Activated T-cell treated with anti-CD3 and anti-CD28 coated beads, Interleukin-2, amount 50 U/mL, for 48 hours (primary cell): Measurements from ENCODE around the gene GABBR2.

ENCODE experiments used
- DNase-seq, 2 experiments: peaks; one replicate each; pipeline ENCODE4 v3.0.0-alpha.2; 2020

The GABBR2 gene

DNA sequence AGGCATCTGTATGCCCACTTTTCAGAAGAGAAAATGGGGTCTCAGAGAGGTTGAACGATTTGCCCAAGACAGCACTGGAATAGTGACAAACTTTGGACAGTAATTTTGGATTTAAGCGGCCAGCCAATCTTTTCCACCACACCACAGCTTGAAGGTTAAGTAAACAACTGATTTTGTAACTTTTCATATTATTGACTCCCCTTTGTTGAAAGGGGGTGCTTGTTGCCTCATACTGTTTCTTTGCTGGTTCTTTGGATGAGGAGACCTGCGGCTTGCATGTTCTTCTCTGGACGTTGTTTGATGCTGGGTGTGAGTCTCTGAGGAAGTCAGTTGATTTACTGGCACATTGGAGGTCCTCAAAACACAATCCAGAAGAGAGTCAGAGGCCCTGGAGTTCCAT lies 11.7 kb upstream of the GABBR2 start:
- no peak for DNase-seq

DNA sequence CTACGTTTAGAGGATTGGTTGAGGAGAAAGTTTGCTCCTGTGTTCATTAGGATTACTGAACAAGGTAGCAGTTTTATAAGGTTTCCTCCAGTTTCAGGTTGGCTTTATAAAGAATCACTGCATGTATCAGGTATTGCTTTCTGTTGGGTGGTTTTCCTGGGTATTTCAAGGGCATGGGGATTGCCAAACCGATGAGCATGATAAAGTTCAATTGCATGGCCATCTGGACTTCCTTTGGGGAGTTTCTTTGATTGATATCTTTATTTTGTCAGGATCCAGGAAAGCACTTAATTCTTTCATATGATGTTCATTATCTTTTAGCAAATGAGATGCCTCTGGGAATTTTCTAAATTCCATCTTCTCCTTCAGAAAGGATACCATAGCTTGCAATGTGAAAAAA lies 10.3 kb upstream of the GABBR2 start:
- DNase-seq, result no peak

DNA sequence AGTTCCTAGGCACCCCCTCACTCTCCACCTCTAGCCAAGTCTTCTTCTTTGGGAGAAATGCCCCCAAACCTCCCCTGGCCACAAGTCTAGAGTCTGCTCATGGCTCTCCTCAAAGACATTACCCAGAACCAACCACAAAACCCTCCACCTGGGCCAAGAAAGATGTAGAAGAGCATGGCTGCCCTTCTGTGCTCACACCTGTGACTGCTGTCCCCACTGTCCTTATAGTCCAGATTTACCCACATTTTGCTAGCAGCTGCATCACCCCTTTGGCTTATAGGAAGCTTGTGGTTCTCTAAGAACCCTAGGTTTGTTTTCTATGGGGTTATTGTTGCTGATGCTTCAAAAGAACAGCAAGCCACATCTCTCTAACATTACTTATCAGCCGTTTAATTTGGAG lies 6.1 kb upstream of the GABBR2 start:
- no peak for DNase-seq

DNA sequence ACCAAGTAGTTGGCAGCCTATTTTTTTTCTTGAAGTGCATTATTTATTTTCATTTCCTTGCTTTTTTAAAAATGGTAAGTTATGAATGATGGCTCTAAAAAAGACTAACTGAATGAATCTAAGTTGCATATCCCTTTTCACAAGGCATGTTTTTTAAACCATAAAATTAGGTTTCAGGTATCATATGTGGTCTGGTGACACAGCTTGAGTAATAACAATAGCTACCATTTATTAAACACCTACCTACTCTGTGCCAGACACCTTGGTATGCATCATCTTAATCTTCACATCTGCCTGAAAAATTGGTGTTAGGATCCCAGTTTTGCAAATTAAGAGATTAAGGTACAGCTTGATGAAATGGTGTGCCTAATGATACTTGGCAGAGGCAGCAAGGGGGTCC lies 4.3 kb upstream of the GABBR2 start:
- no peak for DNase-seq

DNA sequence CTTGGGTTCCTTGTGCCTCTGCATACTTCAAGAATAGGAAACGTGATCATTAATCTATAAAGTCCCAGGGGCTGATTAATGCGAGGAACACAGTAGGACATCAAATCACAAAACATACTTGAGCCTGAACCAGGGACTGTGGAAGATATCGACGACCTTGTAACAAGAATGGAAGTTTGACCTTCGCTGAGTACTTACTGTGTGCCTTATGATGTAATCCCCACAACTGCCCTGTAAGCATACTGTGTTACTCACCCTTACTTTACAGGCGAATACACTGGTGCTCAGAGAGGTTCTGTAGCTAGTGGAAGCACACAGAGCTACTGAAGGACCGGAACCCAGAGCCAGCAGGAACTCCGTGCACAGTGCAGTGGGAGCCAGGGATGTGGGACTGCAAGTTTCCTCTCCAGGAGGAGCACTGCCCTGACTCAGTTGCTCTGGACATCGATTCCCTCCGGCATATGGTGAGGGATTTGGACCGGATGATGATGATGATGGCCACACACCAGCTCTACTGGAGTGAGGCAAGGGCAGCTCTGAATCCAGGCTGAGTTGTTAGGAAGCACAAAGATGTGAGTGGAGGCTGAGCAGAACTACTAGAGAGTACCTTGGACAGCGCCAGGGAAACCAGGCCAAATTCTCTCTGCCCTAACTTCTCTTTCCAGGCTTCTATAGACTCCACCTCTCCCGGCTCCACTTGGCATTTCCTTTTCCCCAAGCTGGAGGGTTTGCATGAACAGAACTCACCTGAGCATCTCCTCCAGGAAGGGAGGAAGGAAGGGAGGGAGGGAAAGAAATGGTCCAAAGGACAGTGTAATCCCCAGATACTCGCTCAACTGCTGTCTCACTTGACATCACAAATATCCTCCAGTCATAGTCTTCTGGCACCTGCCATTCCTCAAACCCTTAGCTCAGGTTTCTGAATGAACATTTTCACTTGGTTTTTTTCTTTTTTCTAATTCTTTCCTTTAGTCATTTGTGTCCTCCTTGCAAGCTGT lies 1.5 kb upstream of the GABBR2 start:
- no peak for DNase-seq

DNA sequence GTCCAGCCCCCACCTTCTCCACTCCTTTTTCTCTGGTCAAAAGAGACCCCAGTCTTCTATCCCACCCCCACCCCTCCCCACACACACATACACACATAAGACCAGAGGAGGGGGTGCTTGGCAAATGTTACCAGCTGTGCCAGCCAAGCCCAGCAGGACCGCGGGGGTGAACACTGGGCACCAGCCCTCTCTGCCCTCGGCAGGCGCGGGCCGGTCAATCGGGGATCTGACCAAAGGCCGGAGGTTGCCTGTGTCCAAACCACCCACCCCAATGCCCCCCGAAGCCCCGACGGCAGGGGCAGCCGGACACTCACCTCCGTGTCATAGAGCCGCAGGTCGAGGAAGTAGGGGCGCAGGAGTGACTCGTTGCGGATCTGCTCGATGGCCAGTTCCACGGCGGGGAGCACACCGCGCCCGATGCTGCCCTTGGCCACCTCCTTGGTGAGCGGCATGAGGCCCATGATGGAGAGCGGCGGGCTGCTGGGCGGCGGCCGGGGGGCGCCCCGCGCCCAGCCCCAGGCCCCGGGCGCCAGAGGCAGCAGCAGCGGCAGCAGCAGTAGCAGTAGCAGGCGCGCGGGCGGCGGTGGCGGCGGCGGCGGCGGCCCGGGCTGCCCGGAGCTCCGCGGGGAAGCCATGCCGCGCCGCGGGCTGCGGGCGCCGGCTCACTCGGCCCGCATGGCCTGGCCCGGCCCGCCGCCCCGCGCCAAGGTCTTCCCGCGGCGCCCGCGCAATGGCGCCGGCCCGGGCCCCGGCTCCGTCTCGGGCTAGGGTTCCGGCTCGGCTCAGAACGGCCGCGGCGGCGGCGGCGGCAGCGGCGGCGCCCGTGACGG lies 417 bp downstream of the GABBR2 start:
- peak; percentile 21 to 28 for DNase-seq

DNA sequence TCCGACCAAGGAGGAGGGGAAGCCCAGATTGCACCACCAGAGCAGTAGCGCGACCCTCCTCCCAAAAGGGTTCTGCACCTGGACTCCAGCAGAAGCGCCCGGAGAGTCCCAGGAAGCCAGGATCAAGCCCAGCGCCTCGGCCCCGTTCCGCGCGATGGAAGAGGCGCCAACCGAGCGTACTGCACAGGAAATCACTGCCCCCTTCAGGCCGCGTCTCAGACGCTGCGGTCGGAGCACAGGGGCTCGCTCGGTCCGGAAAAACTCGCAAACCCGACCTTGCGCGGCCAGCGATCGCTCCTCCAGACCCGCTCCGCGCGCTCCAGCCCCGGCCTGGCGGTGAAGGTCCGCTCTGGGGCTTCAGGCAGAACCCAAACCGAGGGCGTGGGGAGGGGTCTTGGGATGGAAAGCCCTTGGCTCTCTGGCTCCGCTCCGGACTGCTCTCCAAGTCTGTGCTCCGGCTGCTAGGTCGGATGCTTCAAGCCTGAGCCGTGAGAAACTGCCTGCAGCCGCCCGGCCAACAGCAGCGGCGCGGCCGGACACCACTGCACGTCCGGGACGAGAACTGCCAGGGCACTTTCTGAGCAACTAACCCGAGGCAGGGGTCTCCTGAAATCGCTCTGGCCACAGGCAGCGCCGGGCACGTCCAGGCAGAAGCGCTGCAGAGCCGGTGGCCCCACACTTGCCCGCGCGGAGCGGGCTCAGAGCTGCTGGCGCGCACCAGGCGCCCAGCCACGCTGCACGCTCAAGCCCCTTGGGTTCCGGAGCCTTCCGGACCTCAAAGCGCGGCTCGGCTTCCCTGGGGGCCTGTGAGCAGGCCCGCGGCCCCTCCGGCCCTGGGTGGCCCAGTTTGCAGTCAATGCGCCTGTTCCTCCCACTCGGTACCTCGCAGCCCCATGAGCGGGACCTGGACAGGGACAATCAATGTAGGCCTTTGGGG lies 1.3 kb downstream of the GABBR2 start:
- DNase-seq, result peak; percentile 56 to 63

DNA sequence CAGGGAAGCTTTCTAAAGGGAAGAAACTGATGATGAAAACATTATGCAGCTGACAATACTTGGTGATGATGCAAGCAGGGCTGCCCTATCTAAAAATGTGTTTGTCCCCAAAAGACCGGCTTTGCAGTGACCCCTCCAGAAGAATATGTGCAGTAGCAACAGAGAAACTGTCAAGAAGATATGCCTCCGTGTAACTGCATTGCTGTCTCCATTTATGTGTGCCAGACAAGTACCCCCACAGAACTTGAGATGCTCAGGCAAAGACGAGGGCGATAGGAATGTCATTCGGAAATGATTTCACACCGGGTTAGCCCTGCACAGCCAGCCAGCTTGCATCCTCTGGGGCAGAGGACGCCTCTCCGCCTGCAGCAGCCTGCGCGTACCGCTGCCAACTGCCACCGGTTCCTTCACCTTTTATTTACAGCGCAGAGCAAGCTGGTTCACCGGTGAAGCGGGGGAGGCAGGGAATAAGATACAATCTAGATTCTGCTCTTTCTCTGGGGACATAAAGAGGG lies 2.0 kb downstream of the GABBR2 start:
- no peak for DNase-seq

DNA sequence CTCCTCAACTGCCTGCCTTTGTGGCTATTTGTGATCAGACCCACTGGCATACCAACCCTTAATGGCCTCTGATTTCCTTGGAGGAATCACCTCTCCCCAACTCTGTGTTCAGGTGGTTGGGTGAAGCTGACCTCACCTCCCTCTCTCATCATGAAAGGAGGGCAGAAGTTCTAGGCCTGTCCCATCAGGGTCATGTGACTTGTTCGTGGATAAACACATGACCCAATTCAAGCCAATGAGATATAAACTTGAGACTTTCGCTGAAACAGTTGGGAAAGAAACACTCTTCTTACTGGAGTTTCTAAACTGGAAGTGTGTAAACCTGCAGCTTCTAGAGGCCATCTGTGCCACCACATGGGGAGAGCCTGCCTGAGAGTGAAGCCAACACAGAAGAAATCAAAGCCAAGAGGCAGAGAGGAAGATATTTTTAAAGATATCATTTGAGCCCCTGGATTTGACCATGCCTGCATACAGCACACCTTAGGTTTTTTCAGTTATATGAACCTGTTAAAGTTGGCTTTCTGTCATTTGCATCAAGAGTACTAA lies 5.8 kb downstream of the GABBR2 start:
- DNase-seq, result no peak

DNA sequence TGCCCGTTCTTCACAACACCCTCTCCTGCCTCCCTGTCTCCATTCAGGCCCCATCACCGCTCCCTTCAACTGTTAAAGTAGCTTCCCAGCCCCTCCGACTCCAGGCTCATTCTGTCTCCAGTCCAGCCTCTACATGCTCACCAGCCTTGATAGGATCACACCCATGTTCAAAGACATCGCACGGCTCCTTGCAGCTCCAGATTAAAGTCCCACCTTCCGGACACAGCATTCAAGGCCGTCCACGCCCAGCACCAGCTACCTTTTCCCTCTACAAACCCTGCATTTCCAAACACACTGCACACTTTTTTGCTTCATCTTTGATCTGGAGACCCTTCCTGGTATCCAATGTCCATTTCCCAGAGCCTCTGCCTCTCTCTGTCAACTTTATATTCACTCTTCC lies 6.4 kb downstream of the GABBR2 start:
- DNase-seq, result no peak

DNA sequence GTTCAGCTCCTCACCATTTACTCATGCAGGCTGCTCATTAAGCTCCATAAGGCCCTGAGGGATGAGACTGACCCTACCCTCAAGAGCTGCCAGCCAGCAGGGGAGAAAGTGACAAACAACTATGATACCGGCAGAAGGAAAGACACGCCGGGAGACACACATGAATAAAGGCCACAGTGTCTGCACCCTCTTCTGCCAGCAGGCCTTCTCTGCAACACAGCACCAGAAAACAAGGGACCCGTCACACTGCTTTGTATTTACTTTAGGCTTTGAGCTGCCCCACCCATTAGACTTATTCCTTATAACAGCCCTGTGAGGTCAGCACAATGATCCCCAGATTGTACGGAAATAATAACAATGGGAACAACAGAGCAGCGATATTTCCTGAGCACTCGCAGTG lies 7.2 kb downstream of the GABBR2 start:
- no peak for DNase-seq

DNA sequence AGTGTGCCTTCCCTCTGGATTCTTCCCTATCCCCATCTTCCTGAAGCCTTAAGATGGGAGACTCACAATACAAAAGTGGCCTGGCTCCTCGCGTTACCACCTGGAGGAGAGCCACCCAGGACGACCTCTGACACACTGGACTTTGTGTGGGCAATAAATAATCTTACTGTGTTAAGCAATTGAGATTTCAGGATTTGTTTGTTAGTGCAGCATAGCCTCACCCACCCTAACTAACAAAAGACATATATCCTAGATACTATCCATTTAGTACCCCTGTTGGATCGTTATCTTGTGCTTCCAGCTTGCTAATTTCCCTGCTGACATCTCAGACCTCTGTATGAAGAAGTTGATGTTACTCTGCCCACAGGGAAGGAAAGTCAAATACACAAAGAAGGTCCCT lies 7.9 kb downstream of the GABBR2 start:
- DNase-seq, result no peak

DNA sequence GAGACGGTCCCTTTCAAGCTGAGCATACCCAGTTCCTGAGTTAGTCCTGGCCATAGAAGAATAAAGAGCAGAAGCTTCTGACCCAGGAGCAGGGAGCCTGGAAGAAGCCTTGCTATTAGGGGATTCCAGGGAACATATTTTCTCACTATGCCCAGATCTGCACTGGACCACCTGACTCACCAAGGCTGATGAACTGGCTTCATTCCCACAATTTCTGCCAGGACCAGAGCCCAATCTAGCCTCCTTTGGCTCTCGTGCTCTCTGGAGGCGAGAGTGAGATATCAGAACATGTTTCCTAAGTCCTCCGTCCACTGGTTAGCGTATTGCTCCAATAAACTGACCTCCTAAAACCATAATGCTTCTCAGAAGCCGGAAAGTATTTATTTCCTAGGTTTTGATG lies 9.9 kb downstream of the GABBR2 start:
- DNase-seq, result no peak

DNA sequence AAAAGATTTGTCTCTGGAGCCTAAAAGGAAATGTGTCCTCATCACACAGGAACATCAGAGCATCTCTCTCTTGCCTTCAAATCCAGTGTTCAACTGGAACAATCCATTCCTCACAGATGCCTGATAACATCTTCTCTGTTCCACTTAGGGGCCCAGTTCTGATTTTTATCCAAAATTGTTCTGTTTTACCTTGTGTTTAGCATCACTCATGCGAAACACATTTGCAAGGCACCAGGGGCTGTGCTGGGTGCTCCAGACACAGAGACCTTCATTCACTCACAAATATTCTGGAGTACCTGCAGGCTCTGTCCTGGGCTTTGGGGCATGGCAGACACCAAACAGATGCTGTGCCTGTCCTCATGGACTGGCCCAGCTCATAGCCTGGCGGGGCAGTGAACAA lies 13.8 kb downstream of the GABBR2 start:
- no peak for DNase-seq

DNA sequence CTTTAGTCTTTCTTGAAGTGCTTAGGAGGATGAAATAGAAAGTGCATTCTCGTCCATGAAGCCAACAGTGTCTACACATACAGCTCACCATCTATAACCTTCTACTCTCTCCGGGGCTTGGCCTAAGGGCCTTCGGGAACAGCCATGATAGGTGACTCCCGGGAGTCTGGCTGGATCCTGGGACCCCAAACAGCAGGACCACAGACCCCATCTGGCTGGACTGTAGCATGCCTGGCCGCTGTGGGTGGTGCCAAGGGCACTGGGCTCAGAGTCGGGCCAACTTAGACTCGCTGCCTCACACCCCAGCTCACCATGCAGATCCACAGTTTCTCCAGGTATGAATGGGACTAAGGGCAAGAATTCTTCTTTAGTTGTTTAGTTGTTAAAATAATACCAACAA lies 16.3 kb downstream of the GABBR2 start:
- DNase-seq, result no peak

DNA sequence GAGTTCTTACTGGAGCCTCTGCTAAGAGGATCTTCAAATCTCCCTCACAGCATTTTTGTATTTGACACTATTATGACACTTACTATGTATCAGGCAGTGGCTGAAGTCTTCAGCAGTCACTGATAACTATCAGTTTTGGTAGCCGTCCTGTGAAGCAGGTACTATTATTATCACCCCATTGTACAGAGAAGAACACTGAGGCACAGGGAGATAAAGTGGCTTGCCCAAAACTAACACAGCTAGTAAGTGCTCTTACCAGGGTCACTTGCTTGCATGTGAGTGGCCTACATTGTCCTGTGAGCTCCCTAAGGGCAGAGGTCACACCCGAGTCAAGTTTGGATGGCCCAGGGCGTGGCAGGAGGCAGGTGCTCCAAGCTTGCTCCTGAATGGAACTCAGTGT lies 16.8 kb downstream of the GABBR2 start:
- DNase-seq, result no peak

DNA sequence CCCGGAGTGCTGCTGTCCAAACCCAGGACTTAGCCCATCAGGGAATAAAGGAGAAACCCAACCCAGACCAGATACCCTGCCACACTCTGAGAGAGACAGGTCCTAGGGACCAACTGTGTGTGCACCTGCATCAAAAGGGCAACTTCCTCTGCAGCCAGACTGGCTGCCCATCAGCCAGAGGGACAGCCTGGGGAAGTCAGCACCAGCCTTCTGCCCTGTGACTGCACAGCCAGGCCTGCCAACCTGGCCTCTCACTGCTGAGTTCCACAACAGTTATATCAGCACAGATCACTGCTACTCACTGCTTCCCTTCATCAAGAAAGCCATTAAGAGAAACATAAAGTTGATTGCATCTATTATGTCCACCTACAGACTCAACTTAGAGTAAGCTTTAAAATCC lies 18.0 kb downstream of the GABBR2 start:
- DNase-seq, result no peak

DNA sequence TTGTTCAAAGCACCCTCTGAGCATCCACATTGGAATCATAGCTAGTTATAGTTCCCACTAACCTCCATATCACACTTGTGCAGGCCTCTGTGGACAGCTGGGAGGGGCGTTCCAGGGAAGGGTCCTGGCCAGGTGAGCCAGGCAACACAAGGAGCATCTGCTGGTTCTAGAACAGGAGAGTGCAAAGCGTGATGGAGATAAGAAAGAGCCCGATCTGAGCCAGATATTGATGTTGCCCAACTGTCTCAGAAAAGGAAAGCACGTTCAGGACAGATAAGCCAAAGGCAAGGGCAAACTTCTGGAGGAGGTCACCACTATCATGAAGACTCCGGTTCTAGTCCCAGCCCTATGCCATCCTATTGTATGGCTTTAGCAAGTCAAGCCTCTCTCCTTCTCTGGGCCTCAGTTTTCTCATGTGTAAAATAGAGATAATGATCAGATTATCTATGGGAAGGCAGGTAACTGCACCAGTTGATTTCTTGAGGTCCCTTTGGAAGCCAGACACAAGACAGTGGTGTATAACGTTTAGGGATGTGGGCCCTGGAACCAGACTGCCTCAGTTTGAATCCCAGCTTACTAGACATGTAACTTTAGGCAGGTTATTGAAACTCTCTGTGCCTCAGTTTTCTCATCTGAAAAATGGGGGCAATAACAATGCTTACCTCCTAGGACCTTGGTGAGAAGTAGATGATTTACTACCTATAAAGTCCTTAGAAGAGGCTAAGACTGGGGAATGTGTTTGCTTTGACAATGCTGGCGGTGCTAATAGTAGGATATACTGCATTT lies 19.8 kb downstream of the GABBR2 start:
- no peak for DNase-seq

DNA sequence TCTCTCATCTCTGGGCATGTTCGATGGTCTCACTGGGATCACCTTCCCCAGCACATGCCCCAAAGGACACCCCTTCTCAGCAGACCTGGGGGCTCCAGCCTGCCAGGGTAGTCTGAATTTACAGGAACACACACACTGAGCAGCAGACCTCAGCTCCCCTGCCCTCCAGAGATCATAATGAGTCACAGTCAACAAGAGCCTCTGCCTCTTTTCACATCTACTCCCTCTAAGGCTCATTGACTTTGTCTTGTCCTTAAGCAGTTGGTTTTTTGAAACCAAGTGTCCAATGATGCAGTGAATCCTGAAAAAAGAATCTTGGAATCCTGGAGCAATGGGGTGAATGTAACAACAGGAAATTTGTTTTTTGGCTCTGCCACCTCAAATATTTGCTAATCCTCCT lies 20.8 kb downstream of the GABBR2 start:
- no peak for DNase-seq

DNA sequence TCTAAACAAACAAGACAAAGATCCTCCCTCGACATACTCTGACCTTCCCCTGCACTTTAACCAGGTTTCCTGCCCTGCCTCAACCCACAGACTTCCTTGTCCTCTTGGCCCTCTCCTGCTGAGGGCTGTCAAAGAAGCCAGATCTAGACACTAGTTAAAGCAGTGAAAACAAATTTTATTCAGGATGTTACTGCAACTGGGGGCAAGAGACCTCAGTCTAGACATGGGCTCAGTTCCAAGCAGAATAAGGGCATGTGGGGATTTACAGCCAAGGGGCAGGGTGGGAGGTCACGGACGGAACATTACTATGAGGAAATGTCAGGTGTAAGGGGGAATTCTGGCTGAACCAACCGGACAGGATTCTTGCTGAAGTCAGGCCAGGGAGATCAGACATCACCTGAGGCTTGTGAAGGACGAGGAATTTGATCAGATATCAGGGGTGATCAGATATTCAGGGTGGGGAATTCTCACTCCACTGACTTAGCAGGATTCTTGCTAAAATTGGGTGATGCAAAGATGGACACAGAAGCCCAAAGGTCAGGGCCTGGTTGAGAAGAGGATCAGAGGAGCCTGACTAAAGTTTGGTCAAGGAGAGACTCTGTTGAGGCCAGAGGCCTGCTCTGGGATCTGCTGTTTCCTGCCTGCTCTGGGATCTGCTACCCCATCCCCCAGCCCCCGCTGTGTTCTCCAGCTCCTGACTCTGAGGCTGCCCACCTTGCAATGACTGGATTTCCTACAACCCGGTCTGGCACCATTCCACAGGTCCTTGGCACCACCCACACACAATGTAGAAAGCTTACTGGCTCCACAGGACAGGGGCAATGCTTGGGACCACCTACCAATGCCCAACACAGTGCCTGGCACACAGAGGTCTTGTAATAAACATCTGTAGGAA lies 21.5 kb downstream of the GABBR2 start:
- DNase-seq, result no peak
